AG04450 (cell line): ENCODE data around the gene ATF6B. TPM values are rescaled to one million over a fixed set of nuclear protein-coding genes. Genes with fewer than 3 reads are reported as not detected.

Source experiments
- CTCF ChIA-PET: fragments of 300-600, 350-600 bp; formaldehyde crosslinking; extraction: SDS; loops from one replicate; lab custom pipeline; 2022; ENCODE audit warnings: antibody characterized with exemption, inconsistent platforms; lab: Charles Lee
- POLR2A ChIA-PET: fragments of 350-600 bp; formaldehyde crosslinking; extraction: SDS; loops from one replicate; lab custom pipeline; 2021; ENCODE audit warnings: antibody characterized with exemption, inconsistent platforms; lab: Yijun Ruan, JAX
- DNase-seq: peaks from one replicate; pipeline ENCODE4 v3.0.0-alpha.2; 2011; ENCODE audit warnings: low read depth, low spot score
- H3K27ac ChIP-seq: one replicate; pipeline ENCODE4 v1.5.1; 2012; ENCODE audit warnings: low read depth, low read length, control low read depth
- H3K27me3 ChIP-seq: one replicate; pipeline ENCODE4 v1.6.0; 2012; ENCODE audit warnings: low read length; ENCODE audit not compliant: control insufficient read depth, insufficient read depth
- H3K4me3 ChIP-seq: 2 replicates; pipeline ENCODE4 v1.5.1; 2011; ENCODE audit warnings: mild to moderate bottlenecking, low read depth, low read length, control low read depth
- H3K9me3 ChIP-seq: 2 replicates; pipeline ENCODE4 v1.5.1; 2012; ENCODE audit warnings: low read length; ENCODE audit not compliant: control insufficient read depth, insufficient read depth
- CTCF ChIP-seq: IDR thresholded peaks from 2 replicates; pipeline ENCODE4 v1.5.1; 2011; ENCODE audit warnings: low read depth, low read length, control low read depth, inconsistent platforms
- polyA plus RNA-seq: library from polyadenylated mRNA; depleted of rRNA; stranded (reverse); fragments of >200 nt; gene quantifications from 2 replicates; pipeline ENCODE4 v1.2.3, GENCODE V29; 2011

Gene ATF6B
- polyA plus RNA-seq, 1 experiment: 39.2 TPM

- Histone ChIP-seq H3K9me3 (no peaks in the 10 kb centered on the region), H3K4me3 (no peak overlapping the region), H3K27ac (no peak overlapping the region), H3K27me3 (no peaks in the 10 kb centered on the region)
- CTCF ChIA-PET: no interaction called here
- TF ChIP-seq CTCF: no peak
- DNase-seq: no peak
- POLR2A ChIA-PET: no interaction called here
Measured at GRCh38 chr6:32167154-32167760, 39.2 kb upstream of the ATF6B start.

GRCh38 chr6:32166411-32167061 is 38.5 kb upstream of the ATF6B start:
- H3K27me3 ChIP-seq: no peaks in the 10 kb centered on the region
- DNase-seq: no peak
- no peaks in the 10 kb centered on the region for H3K9me3 ChIP-seq
- no peak for TF ChIP-seq CTCF
- ChIA-PET POLR2A (no interaction called here), CTCF (no interaction called here)
- H3K4me3 ChIP-seq: no peak overlapping the region
- no peak overlapping the region for H3K27ac ChIP-seq

GRCh38 chr6:32164295-32164694 is 36.2 kb upstream of the ATF6B start, which contains the start of gene EGFL8:
TSS of gene EGFL8 (plus strand) at chr6:32164595. CDS start at chr6:32166166, 1,571 bp downstream.
- DNase-seq: no peak
- no peak within 1 kb of the TSS for H3K4me3 ChIP-seq
- ChIA-PET POLR2A (no interaction called here), CTCF (interaction anchor here (1.5 kb wide), 1 partner anchor 31 kb away, joined by 4 read pairs; no protein-coding TSS in a partner anchor)
- H3K27ac ChIP-seq: no peak within 1 kb of the TSS
- no peak for TF ChIP-seq CTCF
- no peaks in the 10 kb centered on the region for H3K27me3 ChIP-seq
- H3K9me3 ChIP-seq: no peaks in the 10 kb centered on the region

DNA sequence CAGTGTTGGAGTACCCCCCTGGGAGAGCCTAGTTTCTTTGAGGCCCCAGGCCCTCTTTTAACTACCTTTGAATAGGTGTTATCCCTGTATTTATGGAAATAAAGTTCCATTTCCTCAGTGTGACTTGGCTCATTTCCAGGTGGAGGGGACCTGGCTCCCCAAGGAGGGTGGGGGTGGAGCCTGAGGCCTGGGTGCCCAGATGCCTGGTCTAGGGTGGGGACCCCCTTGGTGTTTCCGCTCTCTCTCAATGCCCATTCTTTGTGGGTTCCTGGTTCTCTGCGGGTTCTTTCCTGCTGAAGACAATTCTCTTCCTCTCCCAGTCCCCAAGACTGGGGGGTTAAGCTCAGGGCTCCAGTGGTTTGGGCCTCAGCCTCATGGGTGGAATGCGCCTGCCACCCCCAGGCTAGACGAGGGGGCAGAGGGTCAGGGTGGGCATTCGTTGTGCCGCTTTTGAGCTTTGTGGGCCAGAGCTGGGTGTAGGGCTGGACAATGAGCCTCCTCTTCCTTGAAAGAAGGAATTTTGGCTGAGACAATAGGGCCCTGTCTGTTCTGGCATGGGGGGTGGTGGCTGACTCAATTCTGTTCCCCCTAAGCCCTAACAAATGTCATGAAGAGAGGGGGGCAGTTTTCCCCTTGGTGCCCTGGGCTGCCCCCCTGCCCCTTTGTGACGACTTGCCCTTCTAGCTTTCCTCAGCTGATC is 35.7 kb upstream of the ATF6B start:
- ChIA-PET POLR2A (no interaction called here), CTCF (interaction anchor here (1.5 kb wide), 1 partner anchor 32 kb away, joined by 4 read pairs; no protein-coding TSS in a partner anchor)
- H3K27ac ChIP-seq: no peak overlapping the region
- H3K27me3 ChIP-seq: no peaks in the 10 kb centered on the region
- H3K4me3 ChIP-seq: no peak overlapping the region
- no peaks in the 10 kb centered on the region for H3K9me3 ChIP-seq
- DNase-seq: no peak
- no peak for TF ChIP-seq CTCF

GRCh38 chr6:32158052-32158451 is 30.0 kb upstream of the ATF6B start:
- DNase-seq: no peak
- ChIA-PET POLR2A (no interaction called here), CTCF (interaction anchor here (0.7 to 3.2 kb wide), 3 partner anchors 37 to 110 kb away, joined by 3 to 10 read pairs (median 3); no protein-coding TSS in a partner anchor)
- Histone ChIP-seq H3K9me3 (no peaks in the 10 kb centered on the region; the same call in 1 of the 2 replicates), H3K27me3 (no peaks in the 10 kb centered on the region), H3K27ac (no peak overlapping the region), H3K4me3 (no peak overlapping the region)
- TF ChIP-seq CTCF: no peak
